Prostate gland (tissue), 2 donors: ENCODE measurements around the gene KCNQ1. TPM values are rescaled to one million over a fixed set of nuclear protein-coding genes. Genes with fewer than 3 reads are reported as not detected.

Experiments
- DNase-seq: peaks from one replicate; pipeline ENCODE4 v3.0.0-alpha.2; 2019; ENCODE audit warnings: low spot score
- H3K27ac ChIP-seq, 2 donors: fragments of 200-600 bp; sonication (generic); 2 replicates each; pipeline ENCODE4 v1.5.1; 2017 to 2019
- H3K27me3 ChIP-seq: fragments of 200-600 bp; sonication (generic); replicated peaks from 2 replicates; pipeline ENCODE4 v1.5.1; 2019; ENCODE audit not compliant: insufficient read depth
- H3K36me3 ChIP-seq, 2 donors: fragments of 200-600 bp; sonication (generic); 1 replicate in 1 of 2; 2 replicates in 1 of 2; pipeline versions ENCODE4 v1.5.1 to v1.8.1; 2017 to 2019
- H3K4me1 ChIP-seq: fragments of 200-600 bp; sonication (generic); replicated peaks from 2 replicates; pipeline ENCODE4 v1.5.1; 2019
- H3K4me3 ChIP-seq, 2 donors: fragments of 200-600 bp; sonication (generic); 2 replicates each; pipeline ENCODE4 v1.5.1; 2017 to 2019
- H3K9me3 ChIP-seq: fragments of 200-600 bp; sonication (generic); 2 replicates; pipeline ENCODE4 v1.5.1; 2017
- CTCF ChIP-seq, 4 experiments: fragments of 200-600 bp in 2 of 4; fragments of 450-650 bp in 2 of 4; sonication (generic) in 2 of 4; IDR thresholded peaks; 1 replicate in 3 of 4; 2 replicates in 1 of 4; pipeline ENCODE4 v1.5.1; 2016 to 2019; ENCODE audit warnings: antibody characterized with exemption in 4 of 4, mild to moderate bottlenecking in 2 of 4, moderate library complexity in 2 of 4
- POLR2A ChIP-seq: fragments of 450-650 bp; IDR thresholded peaks from one replicate; pipeline ENCODE4 v1.6.1; 2016; ENCODE audit warnings: antibody characterized with exemption, mild to moderate bottlenecking
- POLR2AphosphoS5 ChIP-seq: sonication (generic); formaldehyde crosslinking; IDR thresholded peaks from one replicate; pipeline ENCODE4 v1.6.1; 2017; ENCODE audit warnings: antibody characterized with exemption
- WGBS: methylation state at CpG from one replicate; pipeline ENCODE4 v1.1.5; 2018; 5-methylcytosine and 5-hydroxymethylcytosine counted together
- intact Hi-C: fragments of 100-400 bp; cut with DNase I; formaldehyde crosslinking; loops from one replicate; pipeline ENCODE4 v1.14.2; 2022
- total RNA-seq, 2 donors: library from RNA; depleted of rRNA; stranded (reverse); fragments of >200 nt; gene quantifications; one replicate each; pipeline ENCODE4 v1.1.0, GENCODE V29; 2016

Gene KCNQ1
- total RNA-seq, 2 donors from 2014 or later, result 10.0 to 33.8 TPM

GRCh38 chr11:2518111-2518982 is 73.5 kb downstream of the KCNQ1 start:
- DNase-seq, result no peak
- 87% methylated on average over 24 of the region's 24 CpGs for WGBS
- Histone ChIP-seq H3K4me1 (no peaks in the 10 kb centered on the region), H3K9me3 (no peaks in the 10 kb centered on the region), H3K27me3 (no peaks in the 10 kb centered on the region), H3K4me3 (no peak overlapping the region), H3K36me3 (no peaks in the 10 kb centered on the region), H3K27ac (no peak overlapping the region)
- intact Hi-C loops, result no loop called here
- no peak for TF ChIP-seq POLR2A
- TF ChIP-seq POLR2AphosphoS5, result no peak
- TF ChIP-seq CTCF (IDR thresholded peaks at IDR 0.05), result no peak

- Histone ChIP-seq H3K4me1 (no peaks in the 10 kb centered on the region), H3K4me3 (no peak overlapping the region), H3K27me3 (no peaks in the 10 kb centered on the region), H3K27ac (no peak overlapping the region), H3K9me3 (no peaks in the 10 kb centered on the region), H3K36me3 (no peaks in the 10 kb centered on the region)
- intact Hi-C loops, result no loop called here
- 81% methylated on average over 8 of the region's 8 CpGs for WGBS
- DNase-seq, result no peak
- no peak for TF ChIP-seq POLR2A
- TF ChIP-seq POLR2AphosphoS5, result no peak
- TF ChIP-seq CTCF (IDR thresholded peaks at IDR 0.05), result no peak
Measured at GRCh38 chr11:2518983-2519340, 74.2 kb downstream of the KCNQ1 start.

- TF ChIP-seq CTCF (IDR thresholded peaks at IDR 0.05) (no peak), POLR2A (no peak), POLR2AphosphoS5 (no peak)
- H3K4me3 ChIP-seq, result no peak overlapping the region
- WGBS, result 98% methylated on average over 2 of the region's 2 CpGs
- H3K27me3 ChIP-seq, result no peaks in the 10 kb centered on the region
- DNase-seq, result no peak
- no peaks in the 10 kb centered on the region for H3K9me3 ChIP-seq
- no peaks in the 10 kb centered on the region for H3K36me3 ChIP-seq
- H3K4me1 ChIP-seq, result no peaks in the 10 kb centered on the region
- no peak overlapping the region for H3K27ac ChIP-seq
- intact Hi-C loops, result no loop called here
Measured at GRCh38 chr11:2519517-2519861, 74.7 kb downstream of the KCNQ1 start.

GRCh38 chr11:2519862-2520735 is 75.3 kb downstream of the KCNQ1 start:
- TF ChIP-seq CTCF (IDR thresholded peaks at IDR 0.05), result no peak
- TF ChIP-seq POLR2AphosphoS5, result no peak
- TF ChIP-seq POLR2A, result no peak
- Histone ChIP-seq H3K4me3 (no peak overlapping the region), H3K4me1 (no peaks in the 10 kb centered on the region), H3K9me3 (no peaks in the 10 kb centered on the region), H3K27ac (no peak overlapping the region), H3K36me3 (no peaks in the 10 kb centered on the region), H3K27me3 (no peaks in the 10 kb centered on the region)
- intact Hi-C loops, result no loop called here
- WGBS, result 84% methylated on average over 11 of the region's 24 CpGs
- no peak for DNase-seq
